Trophoblast cell (in vitro differentiated cells and primary cell): ENCODE data around the gene GJD4.

Experiments
- DNase-seq, 2 donors: peaks; one replicate each; pipeline ENCODE4 v3.0.0-alpha.2; 2016
- H2AFZ ChIP-seq: 2 replicates; pipeline ENCODE4 v1.6.1; 2013; ENCODE audit warnings: low read length, moderate library complexity, mild to moderate bottlenecking; ENCODE audit not compliant: insufficient read depth, poor library complexity
- H2AK5ac ChIP-seq: 2 replicates; pipeline ENCODE4 v1.6.1; 2013; ENCODE audit warnings: mild to moderate bottlenecking, low read length
- H2BK120ac ChIP-seq: 2 replicates; pipeline ENCODE4 v1.6.1; 2013; ENCODE audit warnings: low read length, mild to moderate bottlenecking, moderate library complexity; ENCODE audit not compliant: insufficient read depth, poor library complexity
- H2BK12ac ChIP-seq: 2 replicates; pipeline ENCODE4 v1.6.1; 2013; ENCODE audit warnings: mild to moderate bottlenecking, low read length, moderate library complexity
- H2BK5ac ChIP-seq: 2 replicates; pipeline ENCODE4 v1.6.1; 2013; ENCODE audit warnings: low read length, low read depth, moderate library complexity, mild to moderate bottlenecking; ENCODE audit not compliant: poor library complexity
- H3K14ac ChIP-seq: 2 replicates; pipeline ENCODE4 v1.6.1; 2013; ENCODE audit warnings: mild to moderate bottlenecking, low read length
- H3K18ac ChIP-seq: 2 replicates; pipeline ENCODE4 v1.6.1; 2013; ENCODE audit warnings: mild to moderate bottlenecking, low read length
- H3K23ac ChIP-seq: 2 replicates; pipeline ENCODE4 v1.6.1; 2013; ENCODE audit warnings: low read length
- H3K27ac ChIP-seq: 2 replicates; pipeline ENCODE4 v1.5.1; 2013; ENCODE audit warnings: low read depth, mild to moderate bottlenecking, inconsistent platforms, low read length, moderate library complexity
- H3K27me3 ChIP-seq: 2 replicates; pipeline ENCODE4 v1.6.1; 2013; ENCODE audit warnings: inconsistent platforms, mild to moderate bottlenecking, low read length, moderate library complexity; ENCODE audit not compliant: insufficient read depth
- H3K36me3 ChIP-seq, 2 experiments: 1 replicate in 1 of 2; 2 replicates in 1 of 2; pipeline ENCODE4 v1.6.1; 2013; ENCODE audit warnings: low read length in 2 of 2, mild to moderate bottlenecking in 2 of 2, moderate library complexity in 1 of 2; ENCODE audit not compliant: insufficient read depth in 2 of 2, control insufficient read depth in 1 of 2
- H3K4ac ChIP-seq: 2 replicates; pipeline ENCODE4 v1.6.1; 2013; ENCODE audit warnings: low read depth, mild to moderate bottlenecking, low read length, moderate library complexity
- H3K4me1 ChIP-seq, 2 experiments: 1 replicate in 1 of 2; 2 replicates in 1 of 2; pipeline ENCODE4 v1.6.1; 2013; ENCODE audit warnings: low read length in 2 of 2, mild to moderate bottlenecking in 2 of 2, moderate library complexity in 1 of 2; ENCODE audit not compliant: insufficient read depth in 2 of 2, control insufficient read depth in 1 of 2
- H3K4me2 ChIP-seq: 2 replicates; pipeline ENCODE4 v1.6.1; 2013; ENCODE audit warnings: inconsistent platforms, mild to moderate bottlenecking, low read length, moderate library complexity
- H3K4me3 ChIP-seq: 2 replicates; pipeline ENCODE4 v1.5.1; 2013; ENCODE audit warnings: mild to moderate bottlenecking, low read depth, low read length, inconsistent platforms
- H3K79me1 ChIP-seq: one replicate; pipeline ENCODE4 v1.6.1; 2013; ENCODE audit warnings: low read length
- H3K79me2 ChIP-seq: 2 replicates; pipeline ENCODE4 v1.6.1; 2013; ENCODE audit warnings: low read length, mild to moderate bottlenecking; ENCODE audit not compliant: control insufficient read depth, insufficient read depth, poor library complexity
- H3K9ac ChIP-seq: 2 replicates; pipeline ENCODE4 v1.6.1; 2013; ENCODE audit warnings: mild to moderate bottlenecking, low read length
- H3K9me3 ChIP-seq: 2 replicates; pipeline ENCODE4 v1.6.1; 2013; ENCODE audit warnings: low read depth, mild to moderate bottlenecking, control low read depth, inconsistent platforms, low read length; ENCODE audit not compliant: insufficient read depth
- H4K12ac ChIP-seq: 2 replicates; pipeline ENCODE4 v1.6.1; 2013; ENCODE audit warnings: low read depth, mild to moderate bottlenecking, low read length, moderate library complexity
- H4K8ac ChIP-seq: 2 replicates; pipeline ENCODE4 v1.6.1; 2013; ENCODE audit warnings: low read depth, mild to moderate bottlenecking, low read length, moderate library complexity
- H4K91ac ChIP-seq: one replicate; pipeline ENCODE4 v1.6.1; 2013; ENCODE audit warnings: low read depth, mild to moderate bottlenecking, low read length, moderate library complexity
- WGBS: extraction: QIAGEN DNeasy Blood & Tissue Kit; methylation state at CpG from one replicate; pipeline ENCODE4 v1.1.7; 2013; ENCODE audit warnings: missing lambda C conversion rate; ENCODE audit not compliant: insufficient read length, insufficient coverage; ENCODE audit errors: extremely low coverage; 5-methylcytosine and 5-hydroxymethylcytosine counted together

GJD4 gene

GRCh38 chr10:35598379-35598778, 6.8 kb upstream of the GJD4 start:
- H3K9ac ChIP-seq = no peak overlapping the region
- H3K27me3 ChIP-seq = no peaks in the 10 kb centered on the region
- H3K23ac ChIP-seq = no peak overlapping the region
- H3K4me3 ChIP-seq = no peak overlapping the region
- H3K79me2 ChIP-seq = no peaks in the 10 kb centered on the region
- H4K12ac ChIP-seq = no peak overlapping the region
- H3K79me1 ChIP-seq = no peaks in the 10 kb centered on the region
- H3K27ac ChIP-seq = no peak overlapping the region
- no peak overlapping the region for H3K4me2 ChIP-seq
- H3K36me3 ChIP-seq = no peaks in the 10 kb centered on the region
- no peak overlapping the region for H2BK120ac ChIP-seq
- peaks cover 2% of the 10 kb centered on the region for H3K9me3 ChIP-seq
- WGBS = no CpG with 5 or more reads among the region's 6 CpGs
- no peak overlapping the region for H3K4ac ChIP-seq
- no peak overlapping the region for H2AK5ac ChIP-seq
- H2BK12ac ChIP-seq = no peak overlapping the region
- no peak overlapping the region for H4K8ac ChIP-seq
- DNase-seq = peak in 1 of 2 donors; percentile 8
- H4K91ac ChIP-seq = no peak overlapping the region
- H2BK5ac ChIP-seq = no peak overlapping the region
- H3K18ac ChIP-seq = no peak overlapping the region
- H3K14ac ChIP-seq = no peak overlapping the region
- no peaks in the 10 kb centered on the region for H3K4me1 ChIP-seq
- no peak overlapping the region for H2AFZ ChIP-seq

GRCh38 chr10:35600193-35600592, 4.9 kb upstream of the GJD4 start:
- Histone ChIP-seq H3K4me2 (no peak overlapping the region), H3K79me2 (no peaks in the 10 kb centered on the region), H3K14ac (no peak overlapping the region), H2AFZ (no peak overlapping the region), H3K27ac (no peak overlapping the region), H2BK5ac (no peak overlapping the region), H4K8ac (no peak overlapping the region), H3K9ac (no peak overlapping the region), H3K4ac (no peak overlapping the region), H3K27me3 (no peaks in the 10 kb centered on the region), H3K23ac (no peak overlapping the region), H3K79me1 (no peaks in the 10 kb centered on the region), H4K91ac (no peak overlapping the region), H3K36me3 (no peaks in the 10 kb centered on the region), H3K4me3 (no peak overlapping the region), H2AK5ac (no peak overlapping the region), H4K12ac (no peak overlapping the region), H2BK120ac (no peak overlapping the region), H3K4me1 (no peaks in the 10 kb centered on the region), H3K9me3 (no peaks in the 10 kb centered on the region), H2BK12ac (no peak overlapping the region), H3K18ac (no peak overlapping the region)
- WGBS = no CpG with 5 or more reads among the region's 2 CpGs
- DNase-seq = no peak

DNA sequence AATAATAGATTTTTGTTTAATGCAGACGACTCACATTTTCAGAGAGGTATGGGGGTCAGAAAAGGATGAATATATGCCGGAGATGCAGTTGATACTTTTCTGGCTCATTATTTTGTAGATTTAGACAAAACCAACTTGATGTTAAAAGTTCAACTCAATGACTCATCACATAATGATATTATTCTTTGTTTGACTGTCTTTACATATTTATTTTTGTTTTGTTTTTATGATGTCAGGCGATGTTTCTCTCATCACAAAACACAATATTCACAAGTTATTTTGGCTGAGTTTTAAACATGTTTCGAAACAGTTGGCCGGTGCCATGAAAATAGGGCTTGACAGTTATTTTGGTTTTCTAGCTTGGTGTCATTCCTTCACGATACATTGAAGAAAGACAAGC, 1.3 kb downstream of the GJD4 start:
- no peak overlapping the region for H3K27ac ChIP-seq
- no peaks in the 10 kb centered on the region for H3K79me1 ChIP-seq
- no peak overlapping the region for H4K12ac ChIP-seq
- H4K8ac ChIP-seq = no peak overlapping the region
- H2BK5ac ChIP-seq = no peak overlapping the region
- no peaks in the 10 kb centered on the region for H3K4me1 ChIP-seq
- no peak overlapping the region for H3K4me2 ChIP-seq
- H2AFZ ChIP-seq = no peak overlapping the region
- H3K4me3 ChIP-seq = no peak overlapping the region
- no peak overlapping the region for H2AK5ac ChIP-seq
- no peak overlapping the region for H2BK12ac ChIP-seq
- DNase-seq = no peak
- H3K9me3 ChIP-seq = peaks cover 3% of the 10 kb centered on the region
- no peak overlapping the region for H3K9ac ChIP-seq
- H3K79me2 ChIP-seq = no peaks in the 10 kb centered on the region
- no peak overlapping the region for H3K18ac ChIP-seq
- H3K36me3 ChIP-seq = no peaks in the 10 kb centered on the region
- no peak overlapping the region for H3K23ac ChIP-seq
- no peak overlapping the region for H2BK120ac ChIP-seq
- H3K4ac ChIP-seq = no peak overlapping the region
- no peak overlapping the region for H4K91ac ChIP-seq
- no CpG with 5 or more reads among the region's 6 CpGs for WGBS
- no peaks in the 10 kb centered on the region for H3K27me3 ChIP-seq
- no peak overlapping the region for H3K14ac ChIP-seq

DNA sequence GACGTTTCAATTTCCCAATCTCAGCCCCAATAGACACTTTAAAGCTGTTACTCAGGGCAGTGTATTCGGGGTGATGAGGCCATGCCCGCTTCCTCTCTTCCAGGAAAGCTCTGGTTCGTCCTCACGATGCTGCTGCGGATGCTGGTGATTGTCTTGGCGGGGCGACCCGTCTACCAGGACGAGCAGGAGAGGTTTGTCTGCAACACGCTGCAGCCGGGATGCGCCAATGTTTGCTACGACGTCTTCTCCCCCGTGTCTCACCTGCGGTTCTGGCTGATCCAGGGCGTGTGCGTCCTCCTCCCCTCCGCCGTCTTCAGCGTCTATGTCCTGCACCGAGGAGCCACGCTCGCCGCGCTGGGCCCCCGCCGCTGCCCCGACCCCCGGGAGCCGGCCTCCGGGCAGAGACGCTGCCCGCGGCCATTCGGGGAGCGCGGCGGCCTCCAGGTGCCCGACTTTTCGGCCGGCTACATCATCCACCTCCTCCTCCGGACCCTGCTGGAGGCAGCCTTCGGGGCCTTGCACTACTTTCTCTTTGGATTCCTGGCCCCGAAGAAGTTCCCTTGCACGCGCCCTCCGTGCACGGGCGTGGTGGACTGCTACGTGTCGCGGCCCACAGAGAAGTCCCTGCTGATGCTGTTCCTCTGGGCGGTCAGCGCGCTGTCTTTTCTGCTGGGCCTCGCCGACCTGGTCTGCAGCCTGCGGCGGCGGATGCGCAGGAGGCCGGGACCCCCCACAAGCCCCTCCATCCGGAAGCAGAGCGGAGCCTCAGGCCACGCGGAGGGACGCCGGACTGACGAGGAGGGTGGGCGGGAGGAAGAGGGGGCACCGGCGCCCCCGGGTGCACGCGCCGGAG, 2.6 kb downstream of the GJD4 start:
- no peak overlapping the region for H3K4me2 ChIP-seq
- no peak for DNase-seq
- H3K9ac ChIP-seq = no peak overlapping the region
- no peak overlapping the region for H3K18ac ChIP-seq
- H2BK12ac ChIP-seq = no peak overlapping the region
- no peak overlapping the region for H2AK5ac ChIP-seq
- WGBS = no CpG with 5 or more reads among the region's 78 CpGs
- no peak overlapping the region for H4K8ac ChIP-seq
- H2BK120ac ChIP-seq = no peak overlapping the region
- H3K27me3 ChIP-seq = no peaks in the 10 kb centered on the region
- H3K27ac ChIP-seq = no peak overlapping the region
- no peak overlapping the region for H3K14ac ChIP-seq
- H3K9me3 ChIP-seq = peaks cover 3% of the 10 kb centered on the region
- H3K23ac ChIP-seq = no peak overlapping the region
- H2BK5ac ChIP-seq = no peak overlapping the region
- H3K36me3 ChIP-seq = no peaks in the 10 kb centered on the region
- no peak overlapping the region for H3K4ac ChIP-seq
- H4K12ac ChIP-seq = no peak overlapping the region
- no peaks in the 10 kb centered on the region for H3K79me2 ChIP-seq
- H4K91ac ChIP-seq = no peak overlapping the region
- no peaks in the 10 kb centered on the region for H3K4me1 ChIP-seq
- H3K4me3 ChIP-seq = no peak overlapping the region
- H2AFZ ChIP-seq = no peak overlapping the region
- no peaks in the 10 kb centered on the region for H3K79me1 ChIP-seq
